Mucosa of descending colon (tissue), 3 donors: ENCODE results near the gene CGA. TPM values are rescaled to one million over a fixed set of nuclear protein-coding genes. Genes with fewer than 3 reads are reported as not detected.

ENCODE experiments used
- ATAC-seq: fragments of 200-7000 bp; cut with Tn5 transposase; one replicate; pipeline ENCODE4 v1.9.1; 2020; ENCODE audit warnings: mild to moderate bottlenecking, moderate library complexity
- DNase-seq, 3 donors: peaks; one replicate each; pipeline ENCODE4 v3.0.0-alpha.2; 2020
- H3K36me3 ChIP-seq: fragments of 200-600 bp; one replicate; pipeline ENCODE4 v1.8.0; 2021; ENCODE audit warnings: low read depth, mild to moderate bottlenecking
- H3K4me1 ChIP-seq: fragments of 200-600 bp; one replicate; pipeline ENCODE4 v1.8.0; 2021; ENCODE audit warnings: low read depth, mild to moderate bottlenecking
- H3K4me3 ChIP-seq: fragments of 200-600 bp; one replicate; pipeline ENCODE4 v1.8.0; 2021; ENCODE audit warnings: mild to moderate bottlenecking
- H3K9me3 ChIP-seq: fragments of 200-600 bp; one replicate; pipeline ENCODE4 v1.8.0; 2021; ENCODE audit warnings: mild to moderate bottlenecking
- CTCF ChIP-seq: fragments of 200-600 bp; IDR thresholded peaks from one replicate; pipeline ENCODE4 v1.8.0; 2022; ENCODE audit warnings: antibody characterized with exemption, mild to moderate bottlenecking
- intact Hi-C, 2 donors: fragments of 100-400 bp; cut with DNase I in 1 of 2; cut with micrococcal nuclease in 1 of 2; formaldehyde crosslinking; loops; one replicate each; pipeline versions ENCODE4 v1.11.0 to v1.11.1; 2022; cut with DNase I, micrococcal nuclease
- total RNA-seq, 3 donors: library from RNA; stranded (reverse); fragmentation: NEBNext Ultra II Directional in 2 of 3; extraction: Animal tissue kit (Norgen Biotek cat#: 25700) in 2 of 3; gene quantifications; one replicate each; pipeline versions ENCODE4 v1.2.1 to v1.2.4, GENCODE V29; 2021 to 2023
- donor health status: DM: no; HTN: no; CAD: no; lungs with moderate emphysema.
- donor health status: DM: no; HTN: no; CAD: no.
- donor health status: DM: no; HTN: yes; CAD: no.

CGA gene
- total RNA-seq, 3 donors from 2014 or later = not detected

GRCh38 chr6:87059943-87060342 is 35.0 kb downstream of the CGA start:
- no peak for ATAC-seq
- no peak overlapping the region for H3K4me3 ChIP-seq
- no peaks in the 10 kb centered on the region for H3K4me1 ChIP-seq
- H3K36me3 ChIP-seq = no peaks in the 10 kb centered on the region
- DNase-seq = no peak
- intact Hi-C loops = no loop called here
- H3K9me3 ChIP-seq = no peaks in the 10 kb centered on the region
- no peak for TF ChIP-seq CTCF

- no peak for TF ChIP-seq CTCF
- Histone ChIP-seq H3K4me1 (no peaks in the 10 kb centered on the region), H3K9me3 (no peaks in the 10 kb centered on the region), H3K4me3 (no peak overlapping the region), H3K36me3 (no peaks in the 10 kb centered on the region)
- DNase-seq (no peak), ATAC-seq (no peak)
- intact Hi-C loops = no loop called here
Measured at GRCh38 chr6:87054143-87054833, 40.6 kb downstream of the CGA start.

DNA sequence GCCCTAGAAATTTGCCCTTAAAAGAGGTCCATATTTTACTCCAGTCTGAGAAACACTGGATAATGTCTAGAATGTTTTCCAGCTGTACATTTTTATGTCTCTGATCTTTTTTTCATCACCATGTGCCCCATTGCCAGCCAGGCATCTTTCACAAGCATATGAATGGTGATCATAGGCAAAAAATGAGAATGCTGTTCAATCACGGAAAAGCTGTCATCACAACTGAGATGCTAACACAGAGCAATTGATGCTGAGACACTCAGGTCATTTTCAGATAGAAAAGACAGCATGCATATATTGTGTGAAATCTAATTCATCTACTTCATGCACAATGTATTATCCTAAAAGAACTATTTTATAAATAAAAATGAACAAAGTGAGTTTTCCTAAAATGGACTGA is 41.6 kb downstream of the CGA start:
- intact Hi-C loops = no loop called here

GRCh38 chr6:87049779-87050178 is 45.1 kb downstream of the CGA start:
- intact Hi-C loops = no loop called here
- ATAC-seq = no peak

More for the DNA sequence above, 41.6 kb downstream of the CGA start:
- no peaks in the 10 kb centered on the region for H3K36me3 ChIP-seq
- H3K4me1 ChIP-seq = no peaks in the 10 kb centered on the region
- DNase-seq (no peak), ATAC-seq (no peak)
- H3K4me3 ChIP-seq = no peak overlapping the region
- TF ChIP-seq CTCF = no peak
- H3K9me3 ChIP-seq = no peaks in the 10 kb centered on the region

GRCh38 chr6:87045521-87046075 is 49.3 kb downstream of the CGA start:
- H3K4me1 ChIP-seq = no peaks in the 10 kb centered on the region
- H3K36me3 ChIP-seq = no peaks in the 10 kb centered on the region
- H3K4me3 ChIP-seq = no peak overlapping the region
- no peak for TF ChIP-seq CTCF
- ATAC-seq (no peak), DNase-seq (no peak)
- H3K9me3 ChIP-seq = no peaks in the 10 kb centered on the region
- intact Hi-C loops = no loop called here

More at GRCh38 chr6:87049779-87050178, 45.1 kb downstream of the CGA start:
- Histone ChIP-seq H3K9me3 (no peaks in the 10 kb centered on the region), H3K4me1 (no peaks in the 10 kb centered on the region), H3K36me3 (no peaks in the 10 kb centered on the region), H3K4me3 (no peak overlapping the region)
- DNase-seq = no peak
- no peak for TF ChIP-seq CTCF
